OCI-LY3 (cell line): ENCODE results near the gene VASH1.

Experiments
- CTCF ChIP-seq: fragments of 200-600, 300-600 bp; sonication (generic); IDR thresholded peaks from 2 replicates; pipeline ENCODE4 v1.5.1; 2014; ENCODE audit warnings: antibody characterized with exemption, low read length, low read depth
- EZH2phosphoT487 ChIP-seq: fragments of 200-600 bp; shearing (Covaris generic); IDR thresholded peaks from 2 replicates; pipeline ENCODE4 v1.6.1; 2018; ENCODE audit warnings: antibody characterized with exemption, mixed run types, low read depth

GRCh38 chr14:76755610-76756370, 5.5 kb upstream of the VASH1 start:
- TF ChIP-seq CTCF (no peak), EZH2phosphoT487 (no peak)
